NCI-H2196 treated with DMSO at 0.1 percent for 48 hours (cell line): ENCODE data around the gene MLKL.
"Not testable (repeated sequence)": the region's sequence is repeated elsewhere in the genome, so short reads cannot be mapped to it uniquely, and the experiment has no call there.

Source experiments
- DNase-seq: peaks from one replicate; lab custom pipeline; 2025; ENCODE audit not compliant: unreplicated experiment; lab: John Stamatoyannopoulos, UW

The MLKL gene

GRCh38 chr16:74732707-74733350 lies 32.2 kb upstream of the MLKL start:
- DNase-seq, result no peak

GRCh38 chr16:74731853-74732477 lies 31.3 kb upstream of the MLKL start:
- DNase-seq, result no peak

- DNase-seq, result no peak
Measured at GRCh38 chr16:74729783-74730683, 29.4 kb upstream of the MLKL start.

- DNase-seq, result no peak
Measured at GRCh38 chr16:74727903-74728302, 27.2 kb upstream of the MLKL start.

DNA sequence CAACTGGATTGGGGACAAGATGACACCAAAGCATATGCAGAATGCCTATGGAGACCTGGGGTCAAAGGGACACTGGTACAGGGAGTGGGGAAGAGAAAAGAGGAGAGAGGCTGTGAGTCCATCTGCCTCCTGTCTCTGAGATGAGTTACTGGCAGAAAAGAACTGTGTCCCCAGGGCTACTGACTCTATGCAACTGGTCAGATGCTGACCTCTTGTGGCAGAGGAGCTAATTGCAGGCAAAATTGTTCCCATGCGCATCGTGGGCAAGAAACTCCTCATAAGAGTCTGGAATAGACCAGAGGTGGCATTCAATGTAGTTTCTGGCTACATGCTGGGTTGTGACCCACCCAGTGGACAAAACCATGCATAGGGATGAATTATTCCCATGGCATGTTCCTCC lies 26.1 kb upstream of the MLKL start:
- DNase-seq, result no peak

DNA sequence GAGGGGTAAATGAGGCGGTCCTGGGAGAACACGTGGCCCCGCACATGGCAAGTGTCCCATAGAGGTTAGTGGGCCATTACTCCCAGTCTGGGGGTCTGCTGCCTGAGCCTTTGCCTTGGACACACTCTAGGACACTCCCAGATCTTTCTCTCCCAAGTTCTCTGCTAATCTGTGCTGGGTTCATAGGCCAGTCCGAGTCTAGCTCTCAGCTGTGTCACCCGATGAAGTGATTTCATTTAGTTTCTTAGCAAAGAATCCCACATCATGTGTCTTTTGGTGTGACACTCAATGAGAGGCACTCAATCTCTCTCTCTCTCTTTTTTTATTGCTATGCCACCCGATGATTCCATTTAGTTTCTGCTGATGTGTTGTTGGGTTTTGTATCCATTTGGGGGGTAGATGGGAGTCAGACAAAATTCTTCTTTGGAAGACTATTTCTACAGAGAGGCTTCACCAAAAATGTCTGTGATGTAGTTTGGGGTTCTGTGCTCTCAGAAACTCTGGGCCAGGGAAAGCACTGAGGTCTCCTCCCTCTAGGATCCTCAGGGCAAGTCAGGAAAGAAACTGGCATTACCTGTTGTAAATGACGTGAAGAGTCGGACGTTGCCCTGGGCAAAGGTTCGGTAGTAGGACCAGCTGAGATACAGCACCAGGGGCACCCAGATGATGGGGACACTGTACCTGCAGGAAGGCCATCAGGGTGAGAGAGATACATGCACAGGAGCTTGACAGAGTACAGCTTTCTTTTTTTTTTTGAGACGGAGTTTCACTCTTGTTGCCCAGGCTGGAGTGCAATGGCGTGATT lies 25.2 kb upstream of the MLKL start:
- no peak for DNase-seq

- no peak for DNase-seq
Measured at GRCh38 chr16:74724820-74725549, 24.3 kb upstream of the MLKL start.

DNA sequence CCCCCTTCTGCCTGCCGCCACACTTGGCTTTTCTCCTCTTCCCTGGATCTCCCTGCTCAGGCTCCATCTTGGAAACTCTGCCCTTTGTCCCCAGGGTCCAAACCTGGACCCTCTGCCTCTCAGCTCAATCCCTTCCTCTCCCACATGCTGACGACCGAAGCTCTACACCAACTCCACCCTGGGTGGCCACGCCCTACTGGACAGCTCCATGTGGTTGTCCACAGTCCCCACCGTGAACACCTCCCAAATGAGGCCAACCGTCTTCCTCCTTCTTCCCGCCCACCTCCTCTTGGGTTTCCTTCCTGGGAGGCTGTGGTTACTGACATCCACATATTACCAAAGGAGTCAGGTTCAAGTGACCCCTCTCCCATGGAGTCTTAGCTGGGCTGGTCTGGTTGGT lies 22.6 kb upstream of the MLKL start:
- no peak for DNase-seq

GRCh38 chr16:74722156-74722555 lies 21.5 kb upstream of the MLKL start:
- not testable (repeated sequence) for DNase-seq

DNA sequence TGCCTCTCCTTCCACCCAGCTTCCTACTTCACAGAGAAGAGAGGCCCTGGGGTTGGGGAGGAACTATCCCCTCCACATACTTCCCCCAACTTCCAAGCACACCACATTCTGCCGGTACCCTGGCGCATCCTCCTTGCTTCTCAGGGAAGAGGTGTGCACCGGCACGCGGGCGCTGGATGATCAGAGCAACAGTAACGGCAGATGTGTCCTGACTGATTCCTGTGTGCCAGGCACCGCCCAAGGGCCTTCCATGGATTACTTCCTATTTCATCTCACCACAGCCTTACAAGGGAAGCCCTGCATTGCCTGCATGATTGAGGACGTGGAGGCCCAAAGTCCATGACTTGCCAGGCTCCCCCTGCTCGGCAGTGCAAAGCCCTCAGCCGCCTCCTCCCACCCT lies 21.1 kb upstream of the MLKL start:
- no peak for DNase-seq

- no peak for DNase-seq
Measured at GRCh38 chr16:74720579-74720978, 19.9 kb upstream of the MLKL start.

GRCh38 chr16:74718741-74719610 lies 18.3 kb upstream of the MLKL start:
- DNase-seq, result no peak

DNA sequence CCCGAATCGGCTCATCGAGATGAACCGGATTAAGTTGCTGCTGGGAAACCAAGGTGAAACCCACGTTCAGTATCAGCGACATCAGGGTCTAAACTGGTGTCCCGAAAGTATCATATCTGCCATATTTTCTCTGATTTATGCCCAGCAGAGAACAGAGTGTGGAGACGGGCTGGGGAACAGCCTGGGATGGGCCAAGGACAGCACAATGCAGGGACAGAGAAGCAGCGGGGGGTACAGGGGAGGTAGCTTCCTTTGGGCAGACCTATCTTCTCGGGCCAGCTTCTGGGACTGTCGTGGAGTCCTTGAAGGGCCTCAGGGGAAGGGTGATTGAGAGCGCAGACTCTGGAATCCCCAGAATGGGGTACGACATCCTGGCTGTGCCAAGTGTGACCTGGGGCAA lies 17.5 kb upstream of the MLKL start:
- no peak for DNase-seq

DNA sequence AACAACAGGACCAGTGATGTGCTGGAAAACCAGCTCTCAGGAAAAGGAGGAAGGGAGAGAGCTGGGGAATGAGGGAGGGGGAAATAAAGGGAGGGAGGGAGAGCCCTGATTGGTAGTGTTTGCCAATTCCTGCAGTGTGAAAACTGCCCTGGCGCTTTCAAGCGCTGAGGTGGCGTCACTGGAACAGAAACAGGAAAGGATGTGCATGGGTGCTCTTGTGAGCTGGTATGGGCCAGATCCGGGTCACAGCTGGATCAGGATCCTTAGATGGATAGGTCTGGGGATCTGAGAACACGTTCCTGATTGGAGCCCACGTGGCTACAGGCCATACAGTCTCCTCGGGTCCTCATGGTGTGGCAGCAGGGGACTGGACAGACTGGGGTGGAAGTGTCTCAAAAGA lies 16.7 kb upstream of the MLKL start:
- no peak for DNase-seq

DNA sequence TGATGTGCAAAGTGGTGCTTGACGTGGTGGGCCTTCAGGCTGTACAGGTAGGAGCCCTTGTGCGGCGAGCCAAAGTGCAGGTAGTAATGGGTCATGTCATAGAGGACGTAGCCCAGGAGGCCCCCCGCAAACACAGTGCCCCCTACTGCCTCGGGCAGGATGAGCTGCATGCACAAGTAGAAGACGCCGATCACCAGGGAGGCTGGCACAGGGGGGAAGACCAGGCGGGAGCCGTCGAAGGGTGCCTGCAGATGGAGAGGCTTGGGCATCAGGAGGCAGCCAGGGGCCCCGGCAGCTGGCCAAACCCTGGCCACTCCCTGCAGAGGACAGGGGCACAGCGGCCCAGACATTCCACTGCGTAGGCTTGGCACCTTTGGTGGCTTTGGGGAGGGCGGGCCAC lies 15.7 kb upstream of the MLKL start:
- DNase-seq, result no peak

DNA sequence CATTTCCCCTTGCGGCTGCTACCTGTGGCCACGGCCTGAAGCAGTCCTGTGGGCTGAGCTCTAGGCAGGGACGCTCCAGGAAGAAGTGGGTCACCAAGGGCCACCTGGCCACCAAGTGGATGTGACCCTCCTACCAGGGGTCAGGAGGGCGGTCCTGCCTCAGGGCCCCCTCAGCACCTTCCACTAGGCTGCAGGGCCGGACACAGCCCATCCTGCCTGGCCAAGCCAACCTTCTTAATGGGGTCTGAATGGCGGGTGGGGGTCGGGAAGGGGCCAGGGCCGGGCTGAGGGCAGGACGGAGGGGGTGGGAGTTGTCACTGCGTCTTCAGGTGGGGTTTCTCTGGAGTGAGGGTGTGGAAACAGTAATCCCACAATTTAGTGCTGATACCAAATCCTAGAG lies 13.2 kb upstream of the MLKL start:
- no peak for DNase-seq

DNA sequence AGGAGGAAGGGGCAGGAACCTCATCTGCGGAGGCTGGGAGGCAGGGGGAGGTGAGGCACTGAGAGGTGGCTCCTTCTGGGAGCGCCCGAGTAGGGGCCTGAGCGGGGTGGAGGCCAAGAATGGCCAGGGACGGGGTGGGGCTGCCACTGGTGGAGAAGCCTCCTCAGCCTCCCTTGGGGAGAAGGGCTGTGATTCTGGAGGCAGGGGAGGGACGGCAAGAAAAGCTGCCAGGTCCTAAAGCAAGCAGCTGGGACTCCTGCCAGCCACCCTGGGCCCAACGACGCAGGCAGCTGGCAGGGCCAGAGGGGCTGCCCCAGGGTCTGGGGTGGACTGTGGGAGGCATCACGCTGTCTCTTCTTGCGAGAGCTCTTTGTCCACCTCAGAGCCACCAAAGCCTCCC lies 12.7 kb upstream of the MLKL start:
- DNase-seq, result no peak

DNA sequence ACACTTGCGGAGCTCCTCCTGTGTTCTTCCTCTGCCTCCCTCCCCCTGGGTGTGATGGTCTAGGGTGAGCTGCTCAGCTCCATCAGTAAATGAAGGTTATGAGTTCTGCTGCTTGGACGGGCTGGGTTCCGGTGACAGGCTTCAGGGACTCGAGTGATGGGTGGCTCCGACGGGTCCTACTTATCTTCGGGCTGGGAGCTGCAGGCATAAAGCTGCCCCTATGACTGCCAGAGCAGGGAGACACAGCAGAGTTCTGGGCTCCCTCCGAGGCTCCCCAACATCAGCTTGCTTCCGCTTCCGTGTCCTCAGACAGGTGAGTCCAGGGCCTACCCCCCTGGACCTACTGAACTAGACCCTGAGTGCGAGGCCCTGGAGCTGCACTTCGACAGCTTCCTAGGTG lies 11.3 kb upstream of the MLKL start:
- no peak for DNase-seq

DNA sequence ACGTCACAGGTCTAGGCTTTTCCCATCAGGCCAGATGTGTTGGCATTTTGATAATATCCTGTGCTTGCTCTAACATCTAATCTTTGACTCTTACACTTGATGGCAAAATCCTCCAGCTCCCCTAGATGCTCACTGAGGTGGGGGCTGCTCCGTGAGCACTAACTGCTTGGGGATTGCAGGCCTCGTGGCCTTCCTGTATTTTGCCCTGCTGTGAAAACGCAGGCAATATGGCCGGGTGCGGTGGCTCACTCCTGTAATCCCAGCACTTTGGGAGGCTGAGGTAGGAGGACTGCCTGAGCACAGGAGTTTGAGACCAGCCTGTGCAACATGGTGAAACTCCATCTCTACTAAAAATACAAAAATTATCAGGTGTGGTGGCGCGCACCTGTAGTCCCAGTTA lies 9.7 kb upstream of the MLKL start:
- DNase-seq, result no peak

DNA sequence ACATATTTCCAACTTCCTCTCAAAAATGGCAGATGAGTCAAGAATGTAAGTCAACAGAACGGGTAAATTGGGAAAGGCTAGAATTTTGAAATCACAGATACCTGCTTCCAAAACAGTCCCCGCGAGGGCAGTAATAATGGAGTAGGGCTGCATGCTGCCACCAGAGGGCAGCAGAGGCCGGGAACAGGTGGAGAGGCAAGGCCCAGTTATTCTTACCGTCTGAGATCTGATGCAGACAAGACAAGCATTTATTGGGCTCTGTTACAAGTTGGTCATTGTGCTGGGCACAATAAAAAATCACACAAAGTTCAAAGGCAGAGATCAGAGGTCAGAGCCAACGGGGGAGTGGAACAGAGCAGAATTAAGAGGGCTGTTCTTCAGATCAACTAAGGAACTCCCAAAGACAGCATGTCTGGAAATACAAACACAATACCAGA lies 8.8 kb upstream of the MLKL start:
- DNase-seq, result peak; percentile 8
